EL (cell line): ENCODE measurements around the gene PIKFYVE.
"Not testable (repeated sequence)": the region's sequence is repeated elsewhere in the genome, so short reads cannot be mapped to it uniquely, and the experiment has no call there.

Experiments used
- DNase-seq: peaks from one replicate; pipeline ENCODE4 v3.0.0-alpha.2; 2016

PIKFYVE gene

GRCh38 chr2:208363485-208363884, 97.4 kb downstream of the PIKFYVE start:
- DNase-seq: peak; percentile 87

- no peak for DNase-seq
Observed at GRCh38 chr2:208366215-208367127, 100.4 kb downstream of the PIKFYVE start.

- peak; percentile 22 for DNase-seq
Observed at GRCh38 chr2:208369091-208369490, 103.0 kb downstream of the PIKFYVE start.

GRCh38 chr2:208370881-208371633, 105.0 kb downstream of the PIKFYVE start:
- DNase-seq: peak; percentile 26

- no peak for DNase-seq
Observed at GRCh38 chr2:208371634-208371935, 105.5 kb downstream of the PIKFYVE start.

GRCh38 chr2:208373460-208374089, 107.5 kb downstream of the PIKFYVE start:
- DNase-seq: peak; percentile 53

GRCh38 chr2:208375491-208376068, 109.5 kb downstream of the PIKFYVE start:
- no peak for DNase-seq

GRCh38 chr2:208377344-208377860, 111.3 kb downstream of the PIKFYVE start:
- DNase-seq: not testable (repeated sequence)

GRCh38 chr2:208379192-208379591, 113.1 kb downstream of the PIKFYVE start:
- no peak for DNase-seq

- DNase-seq: no peak
Observed at GRCh38 chr2:208384637-208385036, 118.6 kb downstream of the PIKFYVE start.

GRCh38 chr2:208386541-208386940, 120.5 kb downstream of the PIKFYVE start:
- no peak for DNase-seq

GRCh38 chr2:208389940-208390339, 123.9 kb downstream of the PIKFYVE start:
- no peak for DNase-seq

- no peak for DNase-seq
Observed at GRCh38 chr2:208392300-208392699, 126.2 kb downstream of the PIKFYVE start.

GRCh38 chr2:208396796-208397195, 130.7 kb downstream of the PIKFYVE start:
- not testable (repeated sequence) for DNase-seq

- DNase-seq: no peak
Observed at GRCh38 chr2:208399201-208399600, 133.1 kb downstream of the PIKFYVE start.

GRCh38 chr2:208406474-208407451, 140.7 kb downstream of the PIKFYVE start, which contains the start of gene PTH2R:
PTH2R (plus strand) TSS chr2:208406792; CDS start chr2:208407044, 252 bp downstream.
- no peak for DNase-seq

GRCh38 chr2:208407667-208408066, 141.6 kb downstream of the PIKFYVE start:
- DNase-seq: no peak
